Uterus (tissue), 4 donors: ENCODE data around the gene GRPR. TPM values are rescaled to one million over a fixed set of nuclear protein-coding genes. Genes with fewer than 3 reads are reported as not detected.

Experiments
- DNase-seq, 2 donors: peaks; one replicate each; pipeline ENCODE4 v3.0.0-alpha.2; 2019 to 2020
- H3K27ac ChIP-seq, 2 donors: fragments of 200-600 bp; sonication (generic); 1 replicate in 1 of 2; 2 replicates in 1 of 2; pipeline ENCODE4 v1.5.1; 2016 to 2018
- H3K27me3 ChIP-seq, 2 donors: fragments of 200-600 bp; sonication (generic); one replicate each; pipeline ENCODE4 v1.5.1; 2018 to 2019; ENCODE audit warnings: control low read depth in 1 of 2
- H3K36me3 ChIP-seq, 2 donors: fragments of 200-600 bp; sonication (generic); one replicate each; pipeline ENCODE4 v1.5.1; 2019; ENCODE audit warnings: control low read depth in 1 of 2
- H3K4me1 ChIP-seq, 2 donors: fragments of 200-600 bp; sonication (generic); one replicate each; pipeline ENCODE4 v1.5.1; 2018 to 2019; ENCODE audit warnings: control low read depth in 1 of 2
- H3K4me3 ChIP-seq, 2 donors: fragments of 200-600 bp; sonication (generic); 1 replicate in 1 of 2; 2 replicates in 1 of 2; pipeline ENCODE4 v1.5.1; 2018 to 2019; ENCODE audit warnings: mild to moderate bottlenecking in 1 of 2
- H3K9me3 ChIP-seq, 2 donors: fragments of 200-600 bp; sonication (generic); one replicate each; pipeline ENCODE4 v1.5.1; 2019; ENCODE audit warnings: control low read depth in 1 of 2
- CTCF ChIP-seq, 4 experiments: fragments of 200-600 bp in 2 of 4; fragments of 450-650 bp in 2 of 4; sonication (generic) in 2 of 4; IDR thresholded peaks; one replicate each; pipeline ENCODE4 v1.5.1; 2016 to 2019; ENCODE audit warnings: antibody characterized with exemption in 4 of 4, mild to moderate bottlenecking in 2 of 4, moderate library complexity in 1 of 4
- POLR2A ChIP-seq, 2 donors: fragments of 450-650 bp; IDR thresholded peaks; one replicate each; pipeline ENCODE4 v1.6.1; 2016; ENCODE audit warnings: antibody characterized with exemption in 2 of 2, mild to moderate bottlenecking in 1 of 2, moderate library complexity in 1 of 2
- intact Hi-C: fragments of 100-400 bp; cut with DNase I; formaldehyde crosslinking; loops from one replicate; pipeline ENCODE4 v1.15.1; 2023; ENCODE audit warnings: low total_unique reads
- total RNA-seq, 4 donors: library from RNA; depleted of rRNA in 3 of 4; stranded (reverse); fragments of >200 nt in 3 of 4; gene quantifications; one replicate each; pipeline versions ENCODE4 v1.1.0 to v1.2.4, GENCODE V29; 2014 to 2023
- donor health status: DM: yes; HTN: yes; CAD: no.

GRPR gene
- total RNA-seq, 4 donors from 2014 or later: 0.48 to 0.77 (median 0.67) TPM; not detected in 1

GRCh38 chrX:16162391-16162790, 39.0 kb downstream of the GRPR start:
- Histone ChIP-seq H3K36me3 (no peaks in the 10 kb centered on the region), H3K4me3 (no peak overlapping the region), H3K27me3 (no peaks in the 10 kb centered on the region), H3K4me1 (no peaks in the 10 kb centered on the region), H3K27ac (no peak overlapping the region), H3K9me3 (no peaks in the 10 kb centered on the region)
- intact Hi-C loops: no loop called here
- TF ChIP-seq CTCF (IDR thresholded peaks at IDR 0.05) (no peak), POLR2A (IDR thresholded peaks at IDR 0.05) (no peak)
- DNase-seq: no peak

DNA sequence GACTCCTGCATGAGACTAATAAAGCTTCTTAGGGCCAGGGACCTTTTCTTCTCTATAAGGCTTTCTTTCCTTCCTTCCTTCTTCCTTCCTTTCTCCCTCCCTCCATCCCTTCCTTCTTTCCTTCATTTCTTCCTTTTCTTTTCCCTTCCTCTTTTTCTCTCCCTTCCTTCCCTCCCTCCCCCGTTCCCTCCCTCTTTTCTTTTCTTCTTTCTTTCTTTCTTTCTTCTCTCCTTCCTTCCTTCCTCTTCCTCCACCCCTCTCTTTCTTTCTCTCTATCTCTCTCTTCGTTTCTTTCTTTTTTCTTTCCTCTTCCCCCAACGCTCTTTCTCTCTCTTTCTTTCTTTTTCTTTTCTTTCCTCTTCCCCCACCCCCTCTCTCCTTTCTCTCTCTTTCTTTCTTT, 41.4 kb downstream of the GRPR start:
- no peaks in the 10 kb centered on the region for H3K27me3 ChIP-seq
- H3K4me1 ChIP-seq: no peaks in the 10 kb centered on the region
- no peaks in the 10 kb centered on the region for H3K9me3 ChIP-seq
- TF ChIP-seq CTCF (IDR thresholded peaks at IDR 0.05) (no peak), POLR2A (IDR thresholded peaks at IDR 0.05) (no peak)
- no peaks in the 10 kb centered on the region for H3K36me3 ChIP-seq
- no peak overlapping the region for H3K27ac ChIP-seq
- no peak for DNase-seq
- intact Hi-C loops: no loop called here
- no peak overlapping the region for H3K4me3 ChIP-seq

GRCh38 chrX:16167181-16167580, 43.8 kb downstream of the GRPR start, which contains the start of gene MAGEB17:
TSS of gene MAGEB17 (plus strand) at chrX:16167481. CDS start at chrX:16170383, 2,902 bp downstream.
- Histone ChIP-seq H3K27me3 (no peaks in the 10 kb centered on the region), H3K4me3 (no peak within 1 kb of the TSS), H3K27ac (no peak within 1 kb of the TSS), H3K9me3 (no peaks in the 10 kb centered on the region), H3K36me3 (no peaks in the 10 kb centered on the region), H3K4me1 (no peaks in the 10 kb centered on the region)
- TF ChIP-seq CTCF (IDR thresholded peaks at IDR 0.05) (no peak), POLR2A (IDR thresholded peaks at IDR 0.05) (no peak)
- DNase-seq: no peak
- intact Hi-C loops: no loop called here

DNA sequence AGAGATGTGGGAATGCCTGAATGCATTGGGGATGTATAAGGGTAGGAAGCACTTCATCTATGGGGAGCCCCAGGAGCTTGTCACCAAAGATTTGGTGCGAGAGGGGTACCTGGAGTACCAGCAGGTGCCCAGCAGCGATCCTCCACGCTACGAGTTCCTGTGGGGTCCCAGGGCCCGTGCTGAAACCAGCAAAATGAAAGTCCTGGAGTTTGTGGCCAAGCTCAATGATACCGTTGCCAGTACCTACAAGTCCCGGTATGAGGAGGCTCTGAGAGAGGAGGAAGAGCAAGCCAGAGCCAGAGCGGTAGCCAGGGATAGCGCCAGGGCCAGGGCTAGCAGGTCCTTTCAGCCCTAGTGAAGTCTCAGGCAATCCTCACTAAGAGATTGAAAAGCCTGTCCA, 47.7 kb downstream of the GRPR start:
- no peaks in the 10 kb centered on the region for H3K36me3 ChIP-seq
- no peaks in the 10 kb centered on the region for H3K9me3 ChIP-seq
- no peak overlapping the region for H3K27ac ChIP-seq
- no peaks in the 10 kb centered on the region for H3K27me3 ChIP-seq
- TF ChIP-seq POLR2A (IDR thresholded peaks at IDR 0.05) (no peak), CTCF (IDR thresholded peaks at IDR 0.05) (no peak)
- no peak overlapping the region for H3K4me3 ChIP-seq
- DNase-seq: no peak
- H3K4me1 ChIP-seq: no peaks in the 10 kb centered on the region
- intact Hi-C loops: no loop called here

DNA sequence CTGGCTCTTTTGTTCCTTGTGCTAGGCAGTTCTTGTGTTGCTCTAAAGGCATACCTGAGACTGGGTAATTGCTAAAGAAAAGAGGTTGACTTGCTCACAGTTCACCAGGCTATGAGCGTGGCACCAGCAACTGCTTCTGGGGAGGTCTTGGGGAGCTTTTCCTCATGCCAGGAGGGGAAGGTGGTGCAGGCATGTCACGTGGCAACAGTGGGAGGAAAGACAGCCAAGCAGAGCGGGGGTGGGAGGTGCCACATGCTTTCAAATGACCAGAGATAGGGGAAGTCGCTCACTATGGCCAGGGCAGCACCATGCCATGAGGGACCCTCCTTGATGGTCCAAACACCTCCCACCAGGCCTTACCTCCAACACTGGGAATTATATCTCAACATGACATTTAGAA, 48.6 kb downstream of the GRPR start:
- no peak for DNase-seq
- H3K9me3 ChIP-seq: no peaks in the 10 kb centered on the region
- no peaks in the 10 kb centered on the region for H3K4me1 ChIP-seq
- TF ChIP-seq CTCF (IDR thresholded peaks at IDR 0.05) (no peak), POLR2A (IDR thresholded peaks at IDR 0.05) (no peak)
- intact Hi-C loops: no loop called here
- H3K27me3 ChIP-seq: no peaks in the 10 kb centered on the region
- no peaks in the 10 kb centered on the region for H3K36me3 ChIP-seq
- no peak overlapping the region for H3K4me3 ChIP-seq
- no peak overlapping the region for H3K27ac ChIP-seq
